GM19397 (cell line): ENCODE data around the gene ZBTB21.
"Not testable (repeated sequence)": the region's sequence is repeated elsewhere in the genome, so short reads cannot be mapped to it uniquely, and the experiment has no call there.

Experiments used
- ATAC-seq: cut with Tn5 transposase; IDR thresholded peaks from one replicate; pipeline ENCODE4 v1.9.1; 2021; ENCODE audit warnings: mild to moderate bottlenecking, moderate library complexity; ENCODE audit not compliant: unreplicated experiment

The ZBTB21 gene

DNA sequence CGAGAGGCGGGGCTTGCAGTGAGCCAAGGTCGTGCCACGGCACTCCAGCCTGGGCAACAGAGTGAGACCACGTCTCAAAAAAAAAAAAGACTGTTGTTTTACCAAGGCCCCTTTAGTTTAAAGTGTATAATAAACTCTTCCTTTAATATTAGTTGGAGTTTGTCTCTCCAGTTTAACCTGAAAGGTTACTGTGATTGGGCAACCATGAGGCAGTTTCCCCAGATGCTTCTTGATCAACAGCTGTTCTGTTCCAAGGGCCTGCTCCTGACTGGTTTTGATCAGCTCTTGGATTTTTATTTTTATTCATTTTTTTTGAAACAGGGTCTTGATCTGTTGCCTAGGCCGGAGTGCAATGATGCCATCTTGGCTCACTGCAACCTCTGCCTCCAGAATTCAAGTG, 38.3 kb downstream of the ZBTB21 start:
- no peak for ATAC-seq

DNA sequence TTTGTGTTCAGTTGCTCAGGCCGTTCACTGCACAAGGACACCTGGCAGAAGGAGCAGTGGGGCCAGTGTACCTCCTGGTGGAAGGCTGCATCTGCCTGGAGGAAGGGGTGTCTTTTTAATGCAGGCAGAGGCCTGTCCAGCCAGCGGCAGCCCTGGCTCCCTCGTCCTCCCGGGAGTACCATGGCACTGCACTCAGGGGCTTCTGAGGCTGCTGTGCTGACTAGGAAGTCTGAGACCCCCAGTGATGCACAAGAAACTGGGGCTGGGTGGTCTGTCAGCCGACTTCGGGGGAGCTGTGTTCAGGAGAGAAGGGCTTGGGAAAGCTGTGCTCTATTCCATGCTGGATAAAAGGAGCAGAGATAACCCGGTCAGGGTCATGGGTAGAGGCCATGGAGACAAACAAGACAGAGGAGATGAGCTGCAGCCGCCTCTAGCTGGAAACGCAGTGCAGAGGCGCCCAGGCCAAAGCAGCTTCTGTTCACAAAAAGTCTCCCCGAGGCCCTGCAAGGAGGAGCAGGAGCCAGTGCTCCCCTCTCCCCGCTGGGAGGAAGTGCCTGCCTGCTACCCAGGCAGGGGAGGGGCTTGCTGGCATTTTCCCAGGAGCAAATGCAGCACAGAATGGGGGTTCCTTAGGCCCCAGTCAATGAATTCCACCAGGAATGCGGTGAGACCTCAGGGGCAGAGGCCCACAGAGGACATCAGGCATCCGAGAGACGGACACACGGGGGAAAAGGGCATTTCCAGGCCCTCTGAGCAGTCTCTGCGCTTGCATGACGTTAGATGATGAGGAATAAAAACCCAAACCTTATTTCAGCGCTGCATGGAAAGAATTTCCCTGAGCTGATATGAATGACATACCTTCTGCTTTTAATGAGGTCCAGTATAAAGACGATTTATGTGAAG, 39.2 kb downstream of the ZBTB21 start:
- ATAC-seq, result no peak

GRCh38 chr21:41970106-41970391, 40.1 kb downstream of the ZBTB21 start:
- no peak for ATAC-seq

DNA sequence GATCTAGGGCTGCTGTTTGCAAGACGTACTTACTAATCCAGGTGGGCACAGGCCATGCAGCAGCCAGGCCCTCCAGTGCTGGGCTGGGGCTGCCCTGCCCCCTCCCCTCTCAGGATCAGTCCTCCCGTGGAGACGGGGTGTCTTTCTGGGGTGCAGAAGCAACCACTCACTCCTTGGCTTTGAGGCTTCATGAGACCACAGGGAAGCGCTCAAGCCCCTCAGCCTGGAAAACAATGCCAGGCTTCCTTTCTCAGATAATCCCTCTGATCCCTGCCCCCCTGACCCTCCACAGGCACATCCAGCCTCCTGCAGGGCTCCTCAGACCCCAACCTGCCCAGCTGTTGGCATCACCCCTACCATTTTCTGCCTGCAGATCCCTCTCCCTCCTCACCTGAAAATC, 42.5 kb downstream of the ZBTB21 start:
- ATAC-seq, result no peak

DNA sequence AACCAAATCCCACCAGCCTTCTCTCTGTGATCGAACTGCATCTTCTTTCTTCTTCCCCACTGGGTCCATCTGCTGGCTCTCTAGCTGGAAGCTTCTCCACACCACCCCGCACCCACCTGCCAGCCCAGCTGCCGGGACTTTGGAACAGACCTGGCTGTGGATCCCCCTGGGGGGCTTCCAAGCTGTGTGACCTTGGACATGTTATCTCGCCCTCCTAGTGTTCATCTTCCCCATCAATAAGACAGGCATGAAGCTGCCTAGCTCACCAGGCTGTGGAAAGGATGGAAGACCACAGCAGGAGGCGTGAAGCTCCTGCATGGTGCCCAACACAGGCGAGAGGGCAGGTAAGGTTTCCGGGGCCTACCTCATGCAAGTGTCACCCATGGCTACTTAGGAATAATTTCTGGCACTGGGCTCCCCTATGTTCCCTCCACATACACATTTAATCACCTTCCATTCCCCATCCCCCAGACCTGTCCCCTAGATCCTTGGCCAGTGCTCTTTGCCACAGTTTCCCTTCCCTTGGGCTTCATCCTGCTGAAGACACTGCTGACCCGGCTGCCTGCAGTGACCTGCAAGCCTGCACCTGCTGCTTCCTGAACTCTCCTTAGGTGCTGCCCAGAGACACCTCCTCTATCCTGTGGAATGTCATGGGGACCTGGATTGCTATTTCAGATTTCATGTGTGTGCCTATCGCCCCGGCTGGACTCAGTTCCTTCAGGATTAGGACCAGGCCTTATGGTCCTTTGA, 43.1 kb downstream of the ZBTB21 start:
- no peak for ATAC-seq

GRCh38 chr21:41966041-41966833, 43.9 kb downstream of the ZBTB21 start:
- ATAC-seq, result no peak

DNA sequence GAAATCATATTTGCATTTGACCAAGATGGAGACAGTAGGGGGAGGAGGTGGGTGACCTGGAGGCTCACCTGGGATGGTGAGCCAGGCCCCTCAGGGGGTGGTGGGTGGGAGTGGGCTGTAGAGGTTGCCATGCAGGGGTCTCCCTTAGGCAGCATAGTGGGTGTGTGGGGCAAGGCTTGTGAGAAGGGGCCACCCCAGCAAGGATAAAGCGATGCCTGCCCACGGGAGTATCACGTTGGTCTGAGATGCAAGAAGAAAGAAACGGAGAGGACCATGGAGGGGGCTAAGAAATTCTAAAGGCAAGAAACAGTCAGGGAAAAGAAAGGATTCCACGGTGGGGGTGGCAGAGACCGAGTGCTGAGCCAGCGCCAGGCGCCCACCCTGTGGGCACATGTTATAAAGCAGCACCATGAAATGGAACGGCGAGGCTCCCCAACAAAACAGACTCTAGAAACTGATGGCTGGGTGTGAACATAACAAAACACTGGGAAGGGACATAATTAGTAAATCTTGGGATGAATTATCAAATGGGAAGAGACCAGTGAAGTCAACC, 44.6 kb downstream of the ZBTB21 start:
- ATAC-seq, result no peak

- no peak for ATAC-seq
Measured at GRCh38 chr21:41965045-41965444, 45.1 kb downstream of the ZBTB21 start.

DNA sequence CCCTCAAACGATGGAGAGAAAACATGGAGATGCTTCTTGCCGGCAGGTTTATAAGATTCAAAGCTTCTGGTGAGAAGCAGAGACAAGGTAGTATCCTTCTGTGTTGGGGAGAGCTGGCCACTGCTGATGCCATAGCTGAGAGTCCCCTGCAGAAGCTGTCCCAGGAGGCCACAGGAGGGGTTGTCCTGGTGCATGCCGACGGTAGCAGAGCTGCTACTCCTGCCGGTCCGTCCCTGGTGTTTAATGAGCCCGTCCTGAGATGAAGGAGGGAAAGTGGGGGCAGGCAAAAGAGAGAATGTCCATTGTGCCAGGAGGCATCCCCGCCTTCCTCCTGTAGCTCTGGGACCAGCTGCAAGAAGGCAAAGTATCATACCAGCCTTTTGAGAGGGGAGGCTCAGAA, 46.0 kb downstream of the ZBTB21 start:
- no peak for ATAC-seq

DNA sequence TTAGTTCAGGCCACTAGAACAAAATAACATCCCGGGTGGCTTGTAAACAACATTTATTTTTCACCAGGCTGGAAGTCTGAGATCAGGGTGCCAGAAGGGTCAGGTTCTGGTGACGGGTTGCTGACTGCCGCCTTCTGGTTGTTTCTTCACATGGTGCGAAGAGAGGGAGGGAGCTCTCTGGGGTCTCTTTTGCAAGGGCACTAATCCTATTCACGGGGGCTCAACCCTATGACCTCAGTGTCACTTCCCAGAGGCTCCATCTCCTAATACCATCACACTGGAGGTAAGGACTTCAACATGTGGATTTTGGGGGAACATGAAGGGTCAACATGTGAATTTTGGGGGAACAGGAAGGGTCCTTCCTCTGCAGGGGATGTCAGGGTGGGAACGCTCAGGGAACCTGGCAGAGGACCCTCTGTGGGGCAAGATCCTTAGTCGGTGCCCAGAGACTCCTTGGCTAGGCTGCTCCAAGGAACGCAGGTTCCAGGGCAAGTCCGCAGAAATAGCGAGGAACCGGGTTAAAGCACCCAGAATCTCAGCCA, 47.7 kb downstream of the ZBTB21 start:
- no peak for ATAC-seq

- no peak for ATAC-seq
Measured at GRCh38 chr21:41961753-41962152, 48.4 kb downstream of the ZBTB21 start.

DNA sequence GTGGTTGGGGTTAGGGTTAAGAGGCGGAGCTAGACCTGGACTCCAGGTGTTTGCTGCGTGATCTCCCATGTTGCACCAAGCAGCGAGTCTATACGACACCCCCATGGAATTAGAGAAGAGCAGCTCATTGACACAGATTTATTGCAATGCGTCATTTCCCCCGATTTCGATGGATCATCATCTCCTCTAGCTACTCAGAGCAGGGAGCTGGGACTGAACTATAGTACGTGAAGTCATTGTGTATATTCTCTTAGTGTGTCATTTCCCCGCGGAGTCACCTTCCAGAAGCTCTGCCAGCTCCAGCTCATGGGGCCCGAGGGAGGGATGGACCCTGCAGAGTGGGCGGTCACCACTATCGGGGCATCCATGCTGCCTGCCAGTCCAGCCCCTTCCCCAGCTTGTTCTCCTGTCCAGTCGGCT, 48.9 kb downstream of the ZBTB21 start:
- ATAC-seq, result no peak

DNA sequence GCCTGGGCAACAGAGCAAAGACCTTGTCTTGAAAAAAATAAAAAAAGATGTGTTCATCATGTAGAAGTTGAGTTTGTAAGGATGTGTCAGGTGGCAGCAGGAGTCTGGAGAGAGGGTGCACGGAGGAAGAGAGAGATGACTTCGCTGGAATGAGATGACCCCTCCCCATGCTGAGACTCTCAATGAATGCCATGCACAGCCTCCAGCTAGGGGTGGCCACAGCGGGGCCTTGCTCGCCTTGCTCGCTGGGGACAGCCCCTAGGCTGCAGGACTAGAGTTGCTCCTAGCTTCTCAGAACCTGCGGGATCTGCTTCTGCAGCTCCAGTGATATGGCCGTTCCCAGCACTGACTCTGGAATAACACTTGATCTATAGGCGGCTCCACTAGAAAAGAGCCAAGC, 49.8 kb downstream of the ZBTB21 start:
- ATAC-seq, result no peak

DNA sequence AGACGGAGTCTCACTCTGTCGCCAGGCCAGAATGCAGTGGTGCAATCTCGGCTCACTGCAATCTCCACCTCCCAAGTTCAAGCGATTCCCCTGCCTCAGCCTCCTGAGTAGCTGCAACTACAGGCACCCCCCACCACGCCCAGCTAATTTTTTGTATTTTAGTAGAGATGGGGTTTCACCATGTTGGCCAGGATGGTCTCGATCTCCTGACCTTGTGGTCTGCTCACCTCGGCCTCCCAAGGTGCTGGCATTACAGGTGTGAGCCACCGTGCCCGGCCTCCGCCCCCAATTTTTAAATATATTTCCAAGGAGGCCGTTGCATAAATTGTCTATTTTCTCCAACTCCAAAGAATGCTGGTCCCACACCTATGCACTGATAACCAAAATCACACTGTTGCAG, 50.5 kb downstream of the ZBTB21 start:
- not testable (repeated sequence) for ATAC-seq

DNA sequence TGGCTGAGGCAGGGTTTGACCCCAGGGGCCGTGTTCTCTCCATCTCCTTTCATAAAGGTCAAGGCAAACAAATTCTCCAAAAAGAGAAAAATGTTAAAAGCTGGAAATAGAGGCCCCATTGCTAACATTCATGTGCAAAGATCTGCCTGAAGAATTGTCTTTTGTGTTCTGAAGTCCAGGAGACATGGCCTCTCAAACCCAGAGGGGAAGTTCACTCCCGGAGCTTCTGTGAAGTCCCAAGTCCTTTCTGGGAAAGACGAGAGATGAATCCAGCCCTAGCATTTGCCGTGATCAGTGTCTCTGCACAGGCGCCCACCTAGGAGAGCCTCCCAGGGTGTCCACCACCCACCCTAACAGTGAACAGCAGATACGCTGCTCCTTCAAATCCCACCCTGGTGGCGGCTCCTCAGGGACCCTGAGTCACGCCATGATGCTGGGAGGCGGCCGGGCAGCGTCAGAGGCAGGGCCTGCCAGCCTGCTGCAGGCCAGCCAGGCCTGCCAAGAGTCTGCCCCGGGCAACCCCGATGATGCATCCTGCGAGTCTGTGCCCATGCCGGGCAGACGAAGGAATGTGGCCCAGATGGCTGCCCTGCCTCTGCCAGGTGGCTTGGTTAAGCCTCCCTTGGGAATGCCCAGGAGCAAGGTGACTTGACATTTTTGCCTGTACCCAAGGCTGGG, 51.1 kb downstream of the ZBTB21 start:
- ATAC-seq, result no peak

DNA sequence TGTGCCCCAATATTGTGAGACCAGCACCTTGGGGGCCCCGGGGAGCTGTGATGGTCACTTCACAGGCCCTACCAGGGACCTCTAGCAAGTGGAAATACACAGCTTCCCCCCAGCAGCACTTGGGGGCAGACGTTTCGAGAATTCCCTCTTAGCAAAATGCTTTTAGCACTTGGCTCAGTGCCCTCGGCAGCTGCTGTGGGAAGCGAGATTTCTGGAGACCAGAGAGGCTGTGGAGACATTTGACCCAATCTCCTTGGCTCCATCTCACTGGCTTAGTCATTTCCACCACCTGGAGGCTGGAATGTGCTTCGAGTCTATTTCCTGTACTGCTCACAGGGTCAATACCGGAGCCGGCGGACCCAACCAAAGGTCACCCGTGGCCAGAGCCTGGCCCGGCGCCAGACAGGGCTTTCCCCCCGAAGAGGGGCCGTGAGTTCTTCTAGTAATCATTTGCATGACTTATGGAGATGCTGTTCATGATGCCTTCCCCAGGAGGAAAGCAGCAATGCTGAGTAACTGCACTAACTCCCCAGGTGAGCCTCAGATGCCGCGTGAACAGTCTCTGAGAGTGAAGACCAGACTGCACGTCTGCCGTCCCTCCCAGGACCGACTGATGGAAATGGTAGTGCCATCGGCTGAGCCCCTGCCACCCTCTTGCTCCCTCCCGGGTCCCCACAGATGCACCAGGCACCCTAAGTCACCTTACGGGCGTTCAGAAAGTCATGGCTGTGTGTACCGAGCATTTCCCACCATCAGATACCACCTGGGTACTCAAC, 52.0 kb downstream of the ZBTB21 start:
- ATAC-seq, result no peak

DNA sequence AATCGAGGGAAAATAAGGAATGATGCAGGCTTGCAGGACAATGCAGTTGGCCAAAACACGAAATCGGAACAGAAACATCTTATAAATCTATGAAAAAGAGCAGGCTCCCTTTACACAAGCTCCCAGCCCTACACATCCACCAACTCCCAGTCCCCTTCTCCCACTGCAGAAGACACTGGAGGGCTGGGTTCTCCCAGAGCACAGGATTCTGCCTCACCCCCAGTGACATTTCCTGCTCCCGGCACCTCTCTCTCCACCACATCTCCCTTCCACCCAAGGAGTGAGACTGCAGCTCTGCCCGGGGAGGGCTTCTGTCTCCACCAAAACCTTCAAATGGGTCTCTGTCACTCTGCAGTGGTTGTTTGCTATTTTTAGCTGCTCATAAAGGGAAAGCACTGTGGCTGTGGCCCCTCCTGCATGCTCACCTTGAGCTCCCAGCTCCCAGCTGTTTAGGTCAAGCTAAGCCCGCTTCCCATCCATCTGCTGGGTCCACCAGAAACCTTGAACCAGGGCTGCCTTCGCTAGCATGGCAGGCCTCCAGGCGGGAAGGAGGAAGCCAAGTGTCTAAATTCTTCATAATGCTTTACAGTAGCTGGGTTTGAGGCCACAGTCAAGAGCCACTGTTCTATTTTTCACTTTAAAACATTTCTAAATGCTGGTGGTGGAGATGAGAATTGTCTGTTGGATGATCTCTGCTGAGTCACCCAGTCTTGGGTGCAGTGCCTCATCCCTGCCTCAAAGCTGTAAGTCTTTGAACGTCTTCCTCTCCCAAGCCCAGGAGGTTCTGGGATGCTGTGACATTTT, 53.0 kb downstream of the ZBTB21 start:
- ATAC-seq, result no peak

DNA sequence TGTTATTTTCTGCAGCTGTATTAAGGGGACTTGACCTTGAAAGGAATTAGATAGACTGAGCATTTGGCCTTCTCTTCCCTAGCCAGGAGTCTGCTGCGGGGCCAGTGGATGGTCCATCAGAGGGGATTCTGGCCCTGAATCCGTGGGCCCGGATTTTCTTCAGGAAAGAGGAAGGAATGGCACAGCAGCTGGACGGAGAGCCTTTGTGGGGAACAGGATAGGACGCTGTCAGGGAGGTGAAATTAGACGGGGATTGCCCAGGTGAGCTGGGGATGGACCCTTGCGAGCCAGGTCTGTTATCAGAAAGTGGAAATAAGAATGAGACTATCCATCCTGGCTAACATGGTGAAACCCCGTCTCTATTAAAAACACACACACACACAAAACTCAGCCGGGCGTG, 54.6 kb downstream of the ZBTB21 start:
- ATAC-seq, result no peak
